GM12874 (cell line): Measurements from ENCODE around the gene MYL12B.

ENCODE experiments used
- CTCF ChIP-seq: IDR thresholded peaks from 2 replicates; pipeline ENCODE4 v1.5.1; 2011; ENCODE audit warnings: low read depth, mild to moderate bottlenecking, control low read depth, low read length, moderate library complexity; ENCODE audit not compliant: insufficient read depth

Gene MYL12B

DNA sequence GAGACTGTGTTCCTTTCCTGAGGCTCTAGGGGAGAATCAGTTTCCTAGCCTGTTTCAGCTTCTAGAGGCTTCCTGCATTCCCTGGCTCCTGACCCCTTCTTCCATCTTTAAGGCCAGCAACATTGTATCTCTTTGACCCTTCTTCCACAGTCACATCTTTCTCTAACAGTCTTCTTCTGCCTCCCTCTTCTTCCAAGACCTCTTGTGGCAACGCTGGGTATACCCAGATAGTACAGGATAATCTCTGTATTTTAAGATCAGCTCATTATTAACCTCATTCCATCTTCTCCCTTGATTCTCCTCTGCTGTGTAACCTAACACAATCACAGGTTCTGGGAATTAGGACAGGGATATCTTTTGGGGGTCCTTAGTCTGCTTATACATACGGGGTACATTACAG, 23.2 kb upstream of the MYL12B start:
- no peak for TF ChIP-seq CTCF

DNA sequence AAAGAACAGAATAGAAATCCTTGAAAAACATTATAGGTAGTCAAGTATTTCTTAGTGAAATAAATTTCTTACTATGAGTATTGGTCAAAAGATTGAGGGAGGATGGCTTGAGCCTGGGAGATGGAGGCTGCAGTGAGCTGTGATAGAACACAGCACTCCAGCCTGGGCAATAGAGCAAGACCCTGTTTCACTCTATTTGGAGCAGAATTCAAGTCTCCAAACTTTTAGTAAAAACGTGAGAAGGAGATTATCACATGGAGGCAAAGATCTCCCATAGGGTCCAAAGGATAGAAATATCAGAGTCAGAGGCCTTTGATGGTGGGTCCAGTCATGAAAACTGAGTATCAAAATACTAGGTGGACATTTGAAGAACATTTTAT, 16.8 kb upstream of the MYL12B start:
- TF ChIP-seq CTCF: no peak

DNA sequence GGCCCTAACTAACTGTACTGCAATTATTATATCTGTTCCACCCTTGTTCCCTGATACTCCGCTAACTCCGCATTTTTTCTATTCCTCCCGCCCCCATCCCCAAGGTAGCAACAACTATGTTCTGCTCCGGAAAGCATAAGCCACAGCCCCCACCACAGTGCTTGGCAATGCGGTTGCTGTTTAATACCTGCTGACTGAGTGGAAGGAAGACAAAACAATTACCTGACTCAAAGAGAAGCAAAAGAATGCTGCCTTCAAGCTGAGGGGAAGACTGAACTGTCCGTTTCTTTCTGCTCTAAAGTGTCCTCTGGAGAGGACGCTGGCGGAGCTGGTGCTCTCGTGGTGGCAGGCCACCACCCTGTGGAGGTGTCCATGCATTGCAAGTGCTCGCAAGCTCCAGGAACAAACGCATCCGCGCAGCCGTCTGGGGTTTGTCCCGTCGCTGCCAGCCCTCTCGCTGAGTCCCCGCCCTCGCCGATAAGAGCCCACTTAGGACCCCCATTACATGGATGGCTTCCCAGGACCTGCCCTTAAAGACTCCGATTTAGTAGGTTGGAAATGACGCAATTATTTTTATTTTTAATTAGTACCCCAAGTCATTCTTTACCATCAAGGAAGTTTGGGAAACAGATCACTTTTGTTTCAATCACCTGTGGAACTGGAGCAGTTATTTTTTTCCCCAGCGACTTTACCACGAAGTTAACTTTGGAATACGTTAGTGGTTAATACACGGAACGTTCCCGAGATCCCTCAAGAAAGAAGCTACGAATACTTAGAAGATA, 15.9 kb upstream of the MYL12B start:
- TF ChIP-seq CTCF: peak; percentile 95

GRCh38 chr18:3246635-3247239, 15.2 kb upstream of the MYL12B start:
- no peak for TF ChIP-seq CTCF

DNA sequence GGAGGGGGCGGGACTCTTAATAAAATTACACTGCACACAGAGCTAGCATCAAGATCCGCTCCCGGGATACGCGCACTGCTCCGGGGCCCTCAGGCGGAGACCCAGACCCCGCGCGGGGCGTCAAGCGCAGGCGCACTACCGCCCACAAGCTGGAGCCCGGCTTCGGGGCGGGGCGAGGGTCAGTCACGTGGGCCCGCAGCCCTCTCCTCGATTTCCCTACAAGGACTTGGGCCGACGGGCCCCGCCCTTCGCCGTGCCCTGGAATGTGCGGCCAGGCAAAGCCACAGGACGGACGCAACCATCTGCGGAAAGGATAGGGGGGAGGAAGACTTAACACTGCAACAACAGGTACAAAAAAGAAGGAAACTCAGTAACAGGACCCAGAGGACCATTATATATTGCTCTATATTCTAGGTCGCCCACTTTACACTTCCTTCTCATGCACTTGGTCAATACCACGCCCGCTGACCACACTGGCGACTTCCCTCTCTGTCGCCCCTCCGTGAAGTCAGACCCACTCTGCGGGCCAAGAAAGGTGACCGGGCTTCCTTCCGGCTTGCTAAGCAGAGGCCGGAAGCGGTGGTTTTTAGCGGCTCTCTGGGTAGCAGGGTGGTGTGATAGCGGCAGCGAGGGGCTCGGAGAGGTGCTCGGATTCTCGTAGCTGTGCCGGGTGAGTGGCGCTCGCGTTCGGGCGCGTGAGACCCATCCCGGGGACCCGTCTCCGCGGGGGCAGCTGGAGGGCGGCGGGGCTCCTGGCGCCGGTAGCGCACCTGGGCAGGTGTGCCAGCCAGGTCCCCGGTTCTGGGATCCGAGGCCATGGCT, 14.5 kb upstream of the MYL12B start, which contains the start of gene MYL12A:
Gene MYL12A, plus strand, starts transcription at position 562 of the 822 bp plus-strand sequence. CDS start 5,447 bp downstream, outside the sequence.
- TF ChIP-seq CTCF: no peak

DNA sequence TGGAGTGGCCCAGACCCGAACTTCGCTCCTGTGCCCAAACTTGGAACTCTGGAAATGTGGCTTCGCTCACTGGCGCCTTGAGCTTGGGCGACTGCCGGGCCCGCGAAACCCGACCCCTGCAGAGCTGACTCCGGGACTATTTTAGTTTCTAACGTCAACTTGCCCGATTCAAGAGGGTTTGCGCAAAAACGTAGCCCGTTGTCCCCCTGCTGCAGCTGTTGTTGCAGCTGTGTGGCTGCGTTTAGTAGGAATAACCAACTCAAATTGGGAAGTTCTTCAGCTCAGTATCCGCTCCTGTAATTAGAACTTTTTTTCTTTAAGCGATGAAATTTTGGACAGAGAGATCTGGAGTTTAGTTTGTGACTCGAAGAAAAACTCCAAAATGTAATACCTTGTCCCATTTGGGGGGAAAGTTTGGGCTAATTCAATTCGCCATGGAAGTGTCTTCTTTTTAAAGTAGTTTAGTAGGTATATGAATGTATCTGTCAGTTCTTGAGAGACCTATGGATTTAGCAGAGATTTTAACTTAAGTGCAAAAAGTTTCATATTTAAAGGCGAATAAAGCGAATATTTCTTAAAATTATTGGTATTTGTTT, 13.8 kb upstream of the MYL12B start:
- no peak for TF ChIP-seq CTCF
